Kidney epithelial cell (primary cell): ENCODE data around the gene KLHL25. TPM values are rescaled to one million over a fixed set of nuclear protein-coding genes. Genes with fewer than 3 reads are reported as not detected.

ENCODE experiments used
- DNase-seq: peaks from one replicate; pipeline ENCODE4 v3.0.0-alpha.2; 2010; ENCODE audit warnings: low read depth
- H3K27me3 ChIP-seq: 2 replicates; pipeline ENCODE4 v1.6.0; 2011; ENCODE audit warnings: low read length; ENCODE audit not compliant: control insufficient read depth, insufficient read depth
- H3K36me3 ChIP-seq: 2 replicates; pipeline ENCODE4 v1.5.1; 2011; ENCODE audit warnings: low read length; ENCODE audit not compliant: control insufficient read depth, insufficient read depth
- H3K4me3 ChIP-seq: 2 replicates; pipeline ENCODE4 v1.5.1; 2011; ENCODE audit warnings: low read depth, mild to moderate bottlenecking, control low read depth, low read length
- total RNA-seq: library from RNA; depleted of rRNA; stranded (reverse); fragments of >200 nt; gene quantifications from 2 replicates; pipeline ENCODE4 v1.2.3, GENCODE V29; 2015
- TF ChIP-seq, protein P1 (sequence below): IDR thresholded peaks from 2 replicates; pipeline ENCODE4 v1.5.1; 2011; ENCODE audit warnings: mild to moderate bottlenecking, moderate library complexity, low read length, control low read depth, inconsistent platforms; ENCODE audit not compliant: insufficient read depth, poor library complexity, severe bottlenecking

Gene KLHL25
- total RNA-seq, 1 donor from 2014 or later, result 14.8 TPM

DNA sequence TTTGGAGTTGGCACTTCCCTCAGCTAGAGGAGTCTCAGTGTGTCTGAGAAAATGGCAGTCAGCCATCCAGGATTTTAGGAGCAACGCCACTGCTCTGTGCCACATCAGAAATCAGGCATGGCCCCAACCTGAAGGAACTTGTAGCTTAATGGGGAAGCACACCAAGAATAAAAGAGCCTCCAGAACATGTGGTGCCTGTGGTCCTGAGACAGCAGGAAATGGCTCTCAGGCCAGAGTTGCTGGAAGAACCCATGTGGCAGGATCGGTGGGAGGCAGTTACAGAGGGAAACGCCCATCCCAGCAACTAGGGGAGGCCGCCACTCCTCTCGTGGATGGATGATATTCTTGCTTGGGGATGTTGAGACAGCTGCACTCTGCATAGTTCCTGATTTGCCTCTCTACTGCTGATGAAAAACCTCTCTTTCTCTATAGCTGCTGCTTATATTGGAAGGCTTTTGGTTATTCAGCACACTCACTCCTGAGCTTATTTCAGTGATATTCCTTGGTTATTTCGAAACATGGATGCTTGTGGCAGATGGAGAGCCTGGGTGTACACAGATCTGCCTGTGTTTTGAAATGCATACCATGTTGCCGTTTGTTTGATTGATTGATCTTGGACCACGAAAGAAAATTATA lies 52.4 kb downstream of the KLHL25 start:
- DNase-seq, result no peak
- H3K4me3 ChIP-seq, result no peak overlapping the region
- TF ChIP-seq, protein P1, sequence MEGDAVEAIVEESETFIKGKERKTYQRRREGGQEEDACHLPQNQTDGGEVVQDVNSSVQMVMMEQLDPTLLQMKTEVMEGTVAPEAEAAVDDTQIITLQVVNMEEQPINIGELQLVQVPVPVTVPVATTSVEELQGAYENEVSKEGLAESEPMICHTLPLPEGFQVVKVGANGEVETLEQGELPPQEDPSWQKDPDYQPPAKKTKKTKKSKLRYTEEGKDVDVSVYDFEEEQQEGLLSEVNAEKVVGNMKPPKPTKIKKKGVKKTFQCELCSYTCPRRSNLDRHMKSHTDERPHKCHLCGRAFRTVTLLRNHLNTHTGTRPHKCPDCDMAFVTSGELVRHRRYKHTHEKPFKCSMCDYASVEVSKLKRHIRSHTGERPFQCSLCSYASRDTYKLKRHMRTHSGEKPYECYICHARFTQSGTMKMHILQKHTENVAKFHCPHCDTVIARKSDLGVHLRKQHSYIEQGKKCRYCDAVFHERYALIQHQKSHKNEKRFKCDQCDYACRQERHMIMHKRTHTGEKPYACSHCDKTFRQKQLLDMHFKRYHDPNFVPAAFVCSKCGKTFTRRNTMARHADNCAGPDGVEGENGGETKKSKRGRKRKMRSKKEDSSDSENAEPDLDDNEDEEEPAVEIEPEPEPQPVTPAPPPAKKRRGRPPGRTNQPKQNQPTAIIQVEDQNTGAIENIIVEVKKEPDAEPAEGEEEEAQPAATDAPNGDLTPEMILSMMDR, result no peak
- no peaks in the 10 kb centered on the region for H3K36me3 ChIP-seq
- H3K27me3 ChIP-seq, result no peaks in the 10 kb centered on the region

DNA sequence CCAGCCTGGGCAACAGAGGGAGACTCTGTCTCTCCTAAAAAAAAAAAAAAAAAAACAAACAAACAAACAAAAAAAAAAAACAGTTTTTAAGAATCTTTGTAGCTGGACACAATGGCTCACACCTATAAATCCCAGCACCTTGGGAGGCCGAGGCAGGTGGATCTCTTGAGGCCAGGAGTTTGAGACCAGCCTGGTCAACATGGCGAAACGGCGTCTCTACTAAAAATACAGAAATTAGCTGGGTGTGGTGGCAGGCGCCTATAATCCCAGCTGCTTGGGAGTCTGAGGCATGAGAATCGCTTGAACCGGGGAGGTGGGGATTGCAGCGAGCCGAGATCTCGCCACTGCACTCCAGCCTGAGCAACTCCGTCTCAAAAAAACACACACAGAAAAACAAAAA lies 53.1 kb downstream of the KLHL25 start:
- Histone ChIP-seq H3K36me3 (no peaks in the 10 kb centered on the region), H3K4me3 (no peak overlapping the region), H3K27me3 (no peaks in the 10 kb centered on the region)
- DNase-seq, result no peak
- TF ChIP-seq, protein P1, result no peak

DNA sequence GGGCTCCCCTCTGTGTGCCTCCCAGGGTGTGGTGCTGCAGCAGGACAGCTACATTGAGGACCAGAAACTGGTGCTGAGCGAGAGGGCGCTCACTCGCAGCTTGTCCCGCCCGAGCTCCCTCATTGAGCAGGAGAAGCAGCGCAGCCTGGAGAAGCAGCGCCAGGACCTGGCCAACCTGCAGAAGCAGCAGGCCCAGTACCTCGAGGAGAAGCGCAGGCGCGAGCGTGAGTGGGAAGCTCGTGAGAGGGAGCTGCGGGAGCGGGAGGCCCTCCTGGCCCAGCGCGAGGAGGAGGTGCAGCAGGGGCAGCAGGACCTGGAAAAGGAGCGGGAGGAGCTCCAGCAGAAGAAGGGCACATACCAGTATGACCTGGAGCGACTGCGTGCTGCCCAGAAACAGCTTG lies 53.7 kb downstream of the KLHL25 start:
- H3K36me3 ChIP-seq, result no peaks in the 10 kb centered on the region
- no peak overlapping the region for H3K4me3 ChIP-seq
- TF ChIP-seq, protein P1, result no peak
- H3K27me3 ChIP-seq, result no peaks in the 10 kb centered on the region
- DNase-seq, result no peak

DNA sequence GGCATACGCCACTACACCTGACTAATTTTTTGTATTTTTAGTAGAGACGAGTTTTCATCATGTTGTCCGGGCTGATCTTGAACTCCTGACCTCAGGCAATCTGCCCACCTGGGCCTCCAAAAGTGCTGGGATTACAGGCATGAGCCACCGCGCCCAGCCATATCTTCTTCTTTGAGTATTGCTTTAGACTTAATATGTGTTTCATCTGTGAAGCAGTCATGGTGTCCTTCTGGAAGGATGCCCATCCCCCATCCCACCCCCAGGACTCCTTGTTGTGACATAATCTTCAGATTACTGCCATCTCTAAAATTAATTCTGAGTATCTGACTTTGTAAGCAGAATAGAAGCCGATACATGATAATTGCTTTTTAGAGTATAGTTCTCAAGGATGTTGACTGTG lies 57.7 kb downstream of the KLHL25 start:
- H3K4me3 ChIP-seq, result no peak overlapping the region
- DNase-seq, result no peak
- H3K27me3 ChIP-seq, result no peaks in the 10 kb centered on the region
- no peaks in the 10 kb centered on the region for H3K36me3 ChIP-seq
- TF ChIP-seq, protein P1, result no peak

DNA sequence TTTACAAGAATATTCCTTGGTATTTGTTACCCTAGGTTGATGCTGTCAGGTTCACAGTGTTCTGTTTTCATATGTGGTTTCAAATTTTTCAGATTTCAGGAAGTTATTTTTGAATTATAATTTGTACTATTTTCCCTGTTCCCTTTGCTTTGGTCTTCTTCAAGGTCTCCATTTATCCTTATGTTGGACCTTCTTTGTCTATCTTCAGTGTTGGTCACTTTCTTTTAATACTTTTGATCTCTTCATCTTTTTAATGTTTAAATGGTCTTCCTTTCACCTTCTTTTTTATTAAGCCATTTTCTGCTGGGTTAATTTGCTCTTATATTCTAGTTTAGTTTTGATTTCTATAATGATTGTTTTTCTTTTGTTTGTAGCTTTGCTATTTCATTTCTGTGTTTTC lies 61.3 kb downstream of the KLHL25 start:
- DNase-seq, result no peak
- H3K36me3 ChIP-seq, result no peaks in the 10 kb centered on the region
- no peaks in the 10 kb centered on the region for H3K27me3 ChIP-seq

More for the DNA sequence above, 61.3 kb downstream of the KLHL25 start:
- no peak overlapping the region for H3K4me3 ChIP-seq
- TF ChIP-seq, protein P1, result no peak
